ENCODE data around the gene PDE9A.
"Not testable (repeated sequence)": the region's sequence is repeated elsewhere in the genome, so short reads cannot be mapped to it uniquely, and the experiment has no call there.

PDE9A gene

GRCh38 chr21:42624936-42625335 lies 28.5 kb upstream of the PDE9A start:
- Histone ChIP-seq H3K27ac (replicated peaks) (no peak overlapping the region), H3K27me3 (ENCODE audit: insufficient read depth, poor library complexity, severe bottlenecking) (no peaks in the 10 kb centered on the region), H3K4me3 (replicated peaks; ENCODE audit: insufficient read depth, low read length) (no peak overlapping the region)
- no peak for DNase-seq (ENCODE audit: low read depth in 1 of 2, low spot score in 1 of 2)
- no peak for TF ChIP-seq GABPA (IDR thresholded peaks at IDR 0.05; ENCODE audit: low read depth)
- no peak for TF ChIP-seq POLR2AphosphoS5 (IDR thresholded peaks at IDR 0.05; ENCODE audit: low read depth)
- TF ChIP-seq SPI1 (IDR thresholded peaks at IDR 0.05; ENCODE audit: borderline replicate concordance, low read depth), result no peak
- TF ChIP-seq REST (IDR thresholded peaks at IDR 0.05; ENCODE audit: insufficient replicate concordance, low read depth), result no peak
- TF ChIP-seq CTCF (IDR thresholded peaks at IDR 0.05; ENCODE audit: insufficient read depth, low read length), result no peak

GRCh38 chr21:42626171-42626570 lies 27.2 kb upstream of the PDE9A start:
- Histone ChIP-seq H3K27ac (replicated peaks) (no peak overlapping the region), H3K4me3 (replicated peaks; ENCODE audit: insufficient read depth, low read length) (no peak overlapping the region), H3K27me3 (ENCODE audit: insufficient read depth, poor library complexity, severe bottlenecking) (no peaks in the 10 kb centered on the region)
- TF ChIP-seq POLR2AphosphoS5 (IDR thresholded peaks at IDR 0.05; ENCODE audit: low read depth) (no peak), SPI1 (IDR thresholded peaks at IDR 0.05; ENCODE audit: borderline replicate concordance, low read depth) (no peak), GABPA (IDR thresholded peaks at IDR 0.05; ENCODE audit: low read depth) (no peak), CTCF (IDR thresholded peaks at IDR 0.05; ENCODE audit: insufficient read depth, low read length) (no peak), REST (IDR thresholded peaks at IDR 0.05; ENCODE audit: insufficient replicate concordance, low read depth) (no peak)
- no peak for DNase-seq (ENCODE audit: low read depth in 1 of 2, low spot score in 1 of 2)

GRCh38 chr21:42627527-42628289 lies 25.7 kb upstream of the PDE9A start:
- Histone ChIP-seq H3K4me3 (replicated peaks; ENCODE audit: insufficient read depth, low read length) (no peak overlapping the region), H3K27me3 (ENCODE audit: insufficient read depth, poor library complexity, severe bottlenecking) (no peaks in the 10 kb centered on the region), H3K27ac (replicated peaks) (no peak overlapping the region)
- TF ChIP-seq CTCF (IDR thresholded peaks at IDR 0.05; ENCODE audit: insufficient read depth, low read length) (no peak), REST (IDR thresholded peaks at IDR 0.05; ENCODE audit: insufficient replicate concordance, low read depth) (no peak), SPI1 (IDR thresholded peaks at IDR 0.05; ENCODE audit: borderline replicate concordance, low read depth) (no peak)
- DNase-seq (ENCODE audit: low read depth in 1 of 2, low spot score in 1 of 2), result no peak

- H3K4me3 ChIP-seq (replicated peaks; ENCODE audit: insufficient read depth, low read length); DNase-seq (ENCODE audit: low read depth in 1 of 2, low spot score in 1 of 2); H3K27ac ChIP-seq (replicated peaks); H3K27me3 ChIP-seq (ENCODE audit: insufficient read depth, poor library complexity, severe bottlenecking): not testable (repeated sequence)
Measured at GRCh38 chr21:42628466-42629061, 24.9 kb upstream of the PDE9A start.
